HG03064 (cell line): ENCODE data around the gene HRH3.

ENCODE experiments used
- ATAC-seq: cut with Tn5 transposase; IDR thresholded peaks from one replicate; pipeline ENCODE4 v1.9.1; 2021; ENCODE audit warnings: low read depth; ENCODE audit not compliant: unreplicated experiment

Gene HRH3

GRCh38 chr20:62219992-62220665 lies at the start of gene HRH3:
Gene HRH3 (minus strand): TSS chr20:62220278. CDS start chr20:62219970, 308 bp downstream.
- no peak for ATAC-seq

- ATAC-seq: no peak
These were observed 49.8 kb upstream of the HRH3 start for GRCh38 chr20:62269871-62270270.

DNA sequence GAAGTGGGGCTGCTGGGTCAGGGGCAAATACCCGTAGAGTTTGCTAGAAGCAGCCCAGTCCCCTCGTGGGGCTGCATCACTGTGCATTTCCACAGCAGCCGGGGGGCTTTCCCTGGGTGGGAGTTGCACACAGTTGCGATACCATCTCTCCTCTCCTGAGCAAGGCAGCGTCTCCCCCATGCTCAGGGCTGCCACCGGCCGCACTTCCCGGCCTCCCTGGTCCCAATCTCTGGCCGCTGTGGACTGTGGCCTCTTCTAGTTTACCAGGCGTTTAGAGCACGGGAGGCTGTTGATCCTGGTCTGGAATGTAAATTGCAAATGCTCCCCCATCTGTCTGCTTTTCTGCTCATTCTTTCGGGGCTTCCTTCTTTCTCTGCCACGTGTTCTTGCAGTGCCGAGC lies 49.3 kb upstream of the HRH3 start:
- no peak for ATAC-seq

DNA sequence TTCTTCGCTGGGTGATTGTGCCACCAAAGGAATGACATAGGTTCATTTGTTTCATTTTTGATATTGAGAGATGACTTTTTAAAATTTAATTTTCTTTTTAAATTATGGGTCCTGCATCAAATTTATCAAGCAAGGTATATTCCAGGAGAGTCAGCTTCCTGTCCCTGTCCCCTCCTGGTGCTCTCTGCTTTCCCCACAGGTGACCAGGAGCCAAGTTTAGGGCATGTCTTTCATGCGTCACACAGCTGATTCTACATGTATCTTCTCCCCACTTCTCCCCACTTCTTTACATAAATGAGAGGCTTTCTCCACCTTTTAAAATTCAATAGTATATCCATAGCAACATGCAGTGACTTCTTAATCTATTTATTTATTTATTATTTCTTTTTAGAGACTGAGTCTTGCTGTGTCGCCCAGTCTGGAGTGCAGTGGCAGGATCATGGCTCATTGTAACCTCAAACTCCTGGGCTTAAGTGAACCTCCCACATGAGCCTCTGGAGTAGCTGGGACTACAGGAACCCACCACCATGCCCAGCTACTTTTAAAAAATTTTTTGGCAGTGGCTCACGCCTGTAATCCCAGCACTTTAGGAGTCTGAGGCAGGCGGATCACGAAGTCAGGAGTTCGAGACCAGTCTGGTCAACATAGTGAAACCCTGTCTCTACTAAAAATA lies 48.3 kb upstream of the HRH3 start:
- no peak for ATAC-seq

DNA sequence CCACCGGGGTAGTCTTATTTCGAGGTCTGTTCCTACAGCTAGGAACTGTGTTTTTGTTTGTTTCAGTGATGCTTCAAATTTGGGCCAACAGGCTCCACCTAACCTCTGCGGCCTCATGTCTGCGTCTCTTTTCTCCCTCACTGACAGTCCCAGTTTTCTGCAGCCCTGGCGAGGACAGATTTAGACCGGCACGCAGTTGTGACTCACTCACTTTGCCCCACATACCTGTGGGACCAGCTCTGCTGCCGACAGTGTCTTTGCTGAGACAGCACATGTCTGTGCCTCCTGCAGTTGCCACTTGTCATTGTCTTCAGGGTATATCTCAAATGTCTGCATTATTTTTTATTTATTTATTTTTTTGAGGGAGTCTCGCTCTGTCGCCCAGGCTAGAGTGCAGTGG lies 47.5 kb upstream of the HRH3 start:
- ATAC-seq: no peak

- ATAC-seq: no peak
These were observed 46.8 kb upstream of the HRH3 start for GRCh38 chr20:62266851-62267250.

- no peak for ATAC-seq
These were observed 46.3 kb upstream of the HRH3 start for GRCh38 chr20:62266340-62266739.

DNA sequence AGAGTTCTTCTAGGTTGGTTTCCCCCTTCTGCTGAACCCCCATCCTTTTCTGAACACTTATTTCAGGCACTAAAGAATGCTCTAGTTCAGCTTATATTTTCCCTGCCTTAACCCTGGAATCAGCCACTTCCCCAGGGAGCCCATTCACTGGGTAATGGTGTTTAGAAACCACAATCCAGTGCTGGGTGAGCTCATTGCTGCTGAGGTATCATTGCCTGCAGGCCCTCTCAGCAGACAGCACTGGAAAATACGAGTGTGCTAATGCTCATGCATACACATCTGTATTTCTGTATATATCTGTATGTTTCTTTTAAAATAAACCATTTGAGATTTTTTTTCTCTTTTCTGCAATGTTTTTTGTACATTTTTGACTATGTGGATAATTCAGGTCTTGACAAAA lies 45.3 kb upstream of the HRH3 start:
- ATAC-seq: no peak

- no peak for ATAC-seq
These were observed 43.3 kb upstream of the HRH3 start for GRCh38 chr20:62263396-62263795.

DNA sequence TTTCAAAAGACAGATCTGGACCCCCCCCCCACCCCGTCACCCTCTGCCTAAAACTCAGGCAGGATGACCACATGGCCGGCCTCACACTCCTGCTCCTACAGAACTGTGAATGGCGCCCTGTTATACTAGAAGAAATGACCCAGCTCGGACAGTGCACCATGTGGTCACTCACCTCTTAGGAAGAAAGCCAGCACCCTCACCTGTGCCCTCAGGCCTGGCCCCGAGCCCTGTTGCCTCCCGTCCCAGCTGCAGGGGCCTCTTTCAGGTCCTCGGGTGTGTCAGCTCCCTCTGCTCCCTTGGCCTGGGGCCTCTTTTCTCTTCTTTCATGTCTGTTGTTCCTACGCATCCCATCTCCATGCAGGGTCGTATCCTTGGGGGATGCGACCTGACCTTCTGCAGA lies 42.0 kb upstream of the HRH3 start:
- ATAC-seq: no peak

DNA sequence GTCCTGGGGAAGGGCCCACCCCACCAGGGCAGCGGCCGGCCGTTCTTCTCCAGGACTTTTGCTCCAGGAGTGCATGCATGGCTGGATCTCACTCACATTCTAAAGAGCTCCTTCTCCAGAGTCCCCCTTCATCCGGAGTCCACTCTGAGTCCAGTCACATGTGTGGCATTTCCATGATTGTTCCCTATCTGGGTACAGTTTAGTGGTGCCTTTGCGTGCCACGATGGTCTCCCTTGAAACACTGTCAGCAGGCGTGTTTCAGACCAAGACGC lies 39.2 kb upstream of the HRH3 start:
- ATAC-seq: no peak

DNA sequence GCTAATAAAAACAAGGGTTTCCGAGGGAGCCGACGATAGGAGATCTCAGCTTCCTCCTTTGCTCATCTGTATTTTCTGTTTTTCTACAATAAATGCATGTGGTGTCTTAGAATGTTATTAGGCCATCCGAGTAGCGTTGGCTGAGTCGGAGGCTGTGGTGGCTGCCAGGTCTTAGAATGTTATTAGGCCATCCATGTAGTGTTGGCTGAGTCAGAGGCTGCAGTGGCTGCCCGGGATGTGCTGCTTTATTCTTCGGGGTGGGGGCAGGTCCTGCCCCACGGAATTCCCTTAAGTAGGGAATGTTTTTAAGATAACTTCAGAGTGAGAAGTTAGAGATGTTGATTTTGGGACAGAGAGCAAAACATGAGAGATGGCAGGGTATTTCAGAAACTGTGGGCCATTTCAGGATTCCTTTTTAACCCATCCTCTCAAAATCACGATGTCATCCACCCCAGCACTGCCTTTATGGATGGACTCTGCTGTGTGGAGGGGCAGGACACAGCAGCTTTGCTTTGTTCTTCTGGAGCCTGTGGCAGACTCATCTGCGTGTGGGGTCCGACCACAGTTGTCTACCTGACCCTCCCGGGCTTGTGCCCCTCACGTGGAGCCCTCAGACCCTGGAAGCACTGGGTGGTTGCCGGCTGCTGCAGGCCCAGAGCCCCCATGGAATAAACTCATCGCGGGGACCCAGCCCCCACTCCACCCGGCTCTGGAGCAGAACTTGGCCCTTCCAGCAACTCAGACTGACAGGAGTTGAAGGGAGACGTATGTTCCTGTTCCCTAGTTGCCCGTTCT lies 38.6 kb upstream of the HRH3 start:
- ATAC-seq: no peak

- no peak for ATAC-seq
These were observed 35.9 kb upstream of the HRH3 start for GRCh38 chr20:62255976-62256375.

DNA sequence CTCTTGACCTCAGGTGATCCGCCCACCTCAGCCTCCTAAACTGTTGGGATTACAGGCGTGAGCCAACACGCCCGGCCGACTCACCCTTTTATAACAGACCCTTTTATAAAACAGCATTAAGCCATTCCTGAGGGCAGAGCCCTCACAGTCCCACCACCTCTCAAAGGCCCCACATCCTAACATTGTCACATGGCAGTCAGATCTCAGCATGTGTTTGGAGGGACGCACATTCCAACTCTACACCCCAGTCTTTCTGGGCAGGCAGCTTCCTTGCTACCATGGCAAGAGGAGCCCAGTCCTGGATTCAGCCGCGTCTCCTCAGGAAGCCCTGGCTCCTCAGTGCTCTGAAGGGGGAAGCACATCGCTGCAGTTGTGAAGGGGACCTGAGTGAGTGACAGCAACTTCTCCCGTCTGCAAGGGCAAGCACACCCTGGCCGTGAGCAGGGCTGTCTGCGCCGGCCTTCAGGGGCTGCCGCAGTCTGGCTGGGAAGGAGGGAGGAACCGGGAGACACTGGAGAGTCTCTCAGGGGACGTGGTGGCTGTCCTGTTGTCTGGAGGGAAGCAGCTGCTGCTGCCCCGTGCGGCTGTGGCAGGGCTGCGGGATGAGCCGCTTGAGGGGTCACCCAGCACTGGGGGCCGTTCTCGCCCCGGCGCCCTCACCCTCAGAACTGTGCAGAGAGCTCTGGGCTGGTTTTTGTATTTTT lies 34.1 kb upstream of the HRH3 start:
- no peak for ATAC-seq

- ATAC-seq: no peak
These were observed 33.3 kb upstream of the HRH3 start for GRCh38 chr20:62253398-62253797.

DNA sequence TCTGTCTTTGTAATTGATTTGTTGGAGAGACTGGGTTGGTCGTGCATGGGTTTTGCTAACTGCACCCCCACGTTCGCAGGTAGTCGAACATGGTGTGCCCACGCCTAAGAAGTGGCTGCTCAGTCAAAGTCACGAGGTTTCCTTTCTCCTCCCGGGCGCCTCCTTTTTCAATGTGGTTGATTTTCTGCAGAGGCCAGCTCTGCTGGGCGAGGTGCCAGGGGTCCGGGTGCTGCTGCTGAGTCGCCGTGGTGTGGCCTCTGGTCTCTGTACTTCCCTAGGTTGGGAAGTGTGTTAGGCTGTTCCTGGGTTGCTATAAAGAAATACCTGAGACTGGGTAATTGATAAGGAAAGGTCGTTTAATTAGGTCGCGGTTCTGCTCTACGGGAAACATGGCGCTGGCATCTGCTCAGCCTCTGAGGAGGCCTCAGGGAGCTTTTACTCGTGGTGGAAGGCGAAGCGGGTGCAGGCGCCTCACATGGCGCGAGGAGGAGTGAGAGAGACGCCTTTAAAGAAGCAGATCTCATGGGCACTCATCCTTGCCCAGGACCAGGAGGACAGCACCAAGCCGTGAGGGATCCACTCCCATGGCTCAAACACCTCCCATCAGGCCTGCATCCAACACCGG lies 32.4 kb upstream of the HRH3 start:
- ATAC-seq: no peak

GRCh38 chr20:62248890-62249560 lies 28.9 kb upstream of the HRH3 start:
- ATAC-seq: no peak

DNA sequence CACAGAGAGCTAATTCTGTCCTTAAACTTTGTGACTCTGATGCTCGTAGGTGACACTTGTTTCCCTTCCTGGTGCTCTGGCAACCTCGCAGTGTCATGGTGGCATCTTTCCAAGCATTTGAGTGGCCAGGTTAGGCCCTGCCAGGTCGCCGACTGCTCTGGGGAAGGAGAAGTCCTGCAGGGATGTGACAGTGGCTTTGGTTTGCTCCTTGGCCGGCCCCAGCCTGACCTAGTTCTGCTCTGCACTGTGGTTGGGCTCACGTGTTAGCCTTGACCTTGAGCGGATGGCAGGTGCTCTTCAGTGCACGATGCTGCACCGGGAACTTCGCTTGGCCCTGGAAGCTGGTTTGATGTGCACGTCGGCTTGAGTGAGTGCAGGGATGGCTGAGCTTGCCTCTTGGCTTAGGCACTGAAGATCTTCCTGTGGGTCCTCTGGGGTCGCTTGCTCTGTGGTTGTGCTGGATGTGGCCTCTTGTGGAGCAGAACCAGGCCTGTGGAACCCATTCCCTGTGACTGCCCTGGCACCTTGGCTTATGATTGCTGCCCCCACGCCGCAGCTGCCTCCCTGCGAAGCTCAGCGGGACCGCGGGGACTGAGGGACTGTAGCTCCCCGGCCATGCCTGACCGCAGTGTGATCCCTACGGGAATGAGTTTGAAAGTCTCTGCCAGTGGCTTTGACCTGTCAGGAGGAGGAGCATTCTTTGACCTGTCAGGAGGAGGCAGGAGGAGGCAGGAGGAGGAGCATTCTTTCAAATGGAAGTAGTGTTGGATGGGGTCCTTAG lies 27.0 kb upstream of the HRH3 start:
- no peak for ATAC-seq

GRCh38 chr20:62246431-62246830 lies 26.4 kb upstream of the HRH3 start:
- ATAC-seq: no peak

GRCh38 chr20:62245911-62246280 lies 25.8 kb upstream of the HRH3 start:
- ATAC-seq: no peak
